ENCODE measurements around the gene CASR. TPM values are rescaled to one million over a fixed set of nuclear protein-coding genes. Genes with fewer than 3 reads are reported as not detected.
"Not testable (repeated sequence)": the region's sequence is repeated elsewhere in the genome, so short reads cannot be mapped to it uniquely, and the experiment has no call there.

Gene CASR
- total RNA-seq, 1 donor from 2014 or later, result not detected

GRCh38 chr3:122200661-122201060 lies 17.2 kb downstream of the CASR start:
- TF ChIP-seq CTCF (IDR thresholded peaks at IDR 0.05; ENCODE audit: insufficient read depth, low read length, severe bottlenecking), result no peak
- Histone ChIP-seq H3K27me3 (ENCODE audit: control insufficient read depth, insufficient read depth, low read length) (no peaks in the 10 kb centered on the region), H3K36me3 (ENCODE audit: control insufficient read depth, insufficient read depth, low read length) (no peaks in the 10 kb centered on the region), H3K4me3 (ENCODE audit: low read depth, low read length) (no peak overlapping the region)
- DNase-seq (ENCODE audit: low read depth), result no peak
- no peak for FAIRE-seq

DNA sequence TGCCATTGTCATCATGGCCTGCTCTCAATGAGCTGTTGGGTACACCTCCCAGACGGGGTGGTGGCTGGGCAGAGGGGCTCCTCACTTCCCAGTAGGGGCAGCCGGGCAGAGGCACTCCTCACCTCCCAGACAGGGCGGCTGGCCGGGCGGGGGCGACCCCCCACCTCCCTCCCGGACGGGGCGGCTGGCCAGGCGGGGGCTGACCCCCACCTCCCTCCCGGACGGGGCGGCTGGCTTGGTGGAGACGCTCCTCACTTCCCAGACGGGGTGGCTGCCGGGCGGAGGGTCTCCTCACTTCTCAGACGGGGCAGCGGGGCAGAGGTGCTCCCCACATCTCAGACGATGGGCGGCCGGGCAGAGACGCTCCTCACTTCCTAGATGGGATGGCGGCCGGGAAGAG lies 18.0 kb downstream of the CASR start:
- not testable (repeated sequence) for DNase-seq (ENCODE audit: low read depth); H3K36me3 ChIP-seq (ENCODE audit: control insufficient read depth, insufficient read depth, low read length); FAIRE-seq; H3K27me3 ChIP-seq (ENCODE audit: control insufficient read depth, insufficient read depth, low read length); H3K4me3 ChIP-seq (ENCODE audit: low read depth, low read length)

GRCh38 chr3:122208579-122208978 lies 25.1 kb downstream of the CASR start:
- H3K4me3 ChIP-seq (ENCODE audit: low read depth, low read length), result no peak overlapping the region
- H3K27me3 ChIP-seq (ENCODE audit: control insufficient read depth, insufficient read depth, low read length), result no peaks in the 10 kb centered on the region
- H3K36me3 ChIP-seq (ENCODE audit: control insufficient read depth, insufficient read depth, low read length), result no peaks in the 10 kb centered on the region
- DNase-seq (ENCODE audit: low read depth), result no peak
- no peak for TF ChIP-seq CTCF (IDR thresholded peaks at IDR 0.05; ENCODE audit: insufficient read depth, low read length, severe bottlenecking)
- FAIRE-seq, result no peak

- DNase-seq (ENCODE audit: low read depth) (no peak), FAIRE-seq (no peak)
- H3K36me3 ChIP-seq (ENCODE audit: control insufficient read depth, insufficient read depth, low read length), result no peaks in the 10 kb centered on the region
- peaks cover 1% of the 10 kb centered on the region for H3K27me3 ChIP-seq (ENCODE audit: control insufficient read depth, insufficient read depth, low read length)
- H3K4me3 ChIP-seq (ENCODE audit: low read depth, low read length), result no peak overlapping the region
- TF ChIP-seq CTCF (IDR thresholded peaks at IDR 0.05; ENCODE audit: insufficient read depth, low read length, severe bottlenecking), result no peak
Observed at GRCh38 chr3:122213650-122214049, 30.2 kb downstream of the CASR start.

GRCh38 chr3:122214711-122215110 lies 31.2 kb downstream of the CASR start:
- no peak for DNase-seq (ENCODE audit: low read depth)
- no peak for FAIRE-seq
- no peaks in the 10 kb centered on the region for H3K36me3 ChIP-seq (ENCODE audit: control insufficient read depth, insufficient read depth, low read length)
- no peak for TF ChIP-seq CTCF (IDR thresholded peaks at IDR 0.05; ENCODE audit: insufficient read depth, low read length, severe bottlenecking)
- peaks cover 3% of the 10 kb centered on the region for H3K27me3 ChIP-seq (ENCODE audit: control insufficient read depth, insufficient read depth, low read length)
- H3K4me3 ChIP-seq (ENCODE audit: low read depth, low read length), result no peak overlapping the region

GRCh38 chr3:122215592-122216298 lies 32.3 kb downstream of the CASR start:
- no peak for TF ChIP-seq CTCF (IDR thresholded peaks at IDR 0.05; ENCODE audit: insufficient read depth, low read length, severe bottlenecking)
- Histone ChIP-seq H3K4me3 (ENCODE audit: low read depth, low read length) (no peak overlapping the region), H3K36me3 (ENCODE audit: control insufficient read depth, insufficient read depth, low read length) (no peaks in the 10 kb centered on the region), H3K27me3 (ENCODE audit: control insufficient read depth, insufficient read depth, low read length) (peaks cover 3% of the 10 kb centered on the region)
- no peak for DNase-seq (ENCODE audit: low read depth)
- FAIRE-seq, result no peak
